Measurements from ENCODE around the gene MSN. TPM values are rescaled to one million over a fixed set of nuclear protein-coding genes. Genes with fewer than 3 reads are reported as not detected.

Gene MSN
- total RNA-seq, 4 donors from 2014 or later: 166 to 412 (median 274) TPM

DNA sequence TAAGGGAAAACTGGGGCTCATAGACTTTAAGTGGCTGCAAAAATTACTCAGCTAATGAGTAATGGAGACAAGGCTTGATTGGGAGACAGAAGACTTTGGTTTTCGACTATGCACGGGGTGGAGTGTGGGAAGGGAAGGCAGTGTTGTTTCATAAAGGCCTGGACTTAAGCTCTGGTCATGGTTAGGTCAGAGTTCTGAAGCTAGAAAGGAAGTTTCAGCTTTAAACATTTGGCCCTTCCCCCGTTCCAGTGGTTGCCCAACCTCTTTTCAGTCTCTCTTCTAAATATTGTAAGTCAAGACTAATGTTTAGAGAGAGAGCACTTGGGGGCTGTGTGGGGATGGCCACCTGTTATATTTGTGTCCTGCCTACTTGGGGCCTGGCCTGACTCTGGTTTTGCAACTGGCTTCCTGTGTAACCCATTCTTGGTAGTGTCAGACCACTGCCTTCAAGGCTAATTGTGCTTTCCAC, 21.0 kb downstream of the MSN start:
- TF ChIP-seq, protein P1, sequence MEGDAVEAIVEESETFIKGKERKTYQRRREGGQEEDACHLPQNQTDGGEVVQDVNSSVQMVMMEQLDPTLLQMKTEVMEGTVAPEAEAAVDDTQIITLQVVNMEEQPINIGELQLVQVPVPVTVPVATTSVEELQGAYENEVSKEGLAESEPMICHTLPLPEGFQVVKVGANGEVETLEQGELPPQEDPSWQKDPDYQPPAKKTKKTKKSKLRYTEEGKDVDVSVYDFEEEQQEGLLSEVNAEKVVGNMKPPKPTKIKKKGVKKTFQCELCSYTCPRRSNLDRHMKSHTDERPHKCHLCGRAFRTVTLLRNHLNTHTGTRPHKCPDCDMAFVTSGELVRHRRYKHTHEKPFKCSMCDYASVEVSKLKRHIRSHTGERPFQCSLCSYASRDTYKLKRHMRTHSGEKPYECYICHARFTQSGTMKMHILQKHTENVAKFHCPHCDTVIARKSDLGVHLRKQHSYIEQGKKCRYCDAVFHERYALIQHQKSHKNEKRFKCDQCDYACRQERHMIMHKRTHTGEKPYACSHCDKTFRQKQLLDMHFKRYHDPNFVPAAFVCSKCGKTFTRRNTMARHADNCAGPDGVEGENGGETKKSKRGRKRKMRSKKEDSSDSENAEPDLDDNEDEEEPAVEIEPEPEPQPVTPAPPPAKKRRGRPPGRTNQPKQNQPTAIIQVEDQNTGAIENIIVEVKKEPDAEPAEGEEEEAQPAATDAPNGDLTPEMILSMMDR (IDR thresholded peaks at IDR 0.05): no peak
- ATAC-seq (ENCODE audit: low FRiP score): peak; percentile 59
- DNase-seq (ENCODE audit: low spot score): no peak

DNA sequence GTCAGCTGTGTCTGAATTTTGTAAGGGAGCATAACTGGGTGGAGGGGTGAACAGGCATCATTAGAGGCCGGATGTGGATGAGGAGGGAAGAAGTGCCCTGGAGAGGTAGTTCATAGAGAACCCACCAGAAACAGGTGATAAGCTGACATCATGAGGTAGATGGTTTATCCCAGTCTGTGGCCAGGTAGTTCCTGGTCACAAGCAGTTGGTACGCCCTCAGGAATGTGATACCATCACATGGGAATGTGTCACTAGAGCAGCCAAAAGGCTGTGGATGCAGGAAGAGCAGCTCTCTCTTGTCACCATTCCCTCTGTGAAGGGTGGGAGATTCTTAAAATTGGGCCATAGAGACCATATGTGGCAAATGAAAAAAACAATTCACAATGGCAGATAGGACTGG, 21.9 kb downstream of the MSN start:
- ATAC-seq (ENCODE audit: low FRiP score): no peak
- TF ChIP-seq, protein P1 (IDR thresholded peaks at IDR 0.05): no peak
- DNase-seq (ENCODE audit: low spot score): no peak

DNA sequence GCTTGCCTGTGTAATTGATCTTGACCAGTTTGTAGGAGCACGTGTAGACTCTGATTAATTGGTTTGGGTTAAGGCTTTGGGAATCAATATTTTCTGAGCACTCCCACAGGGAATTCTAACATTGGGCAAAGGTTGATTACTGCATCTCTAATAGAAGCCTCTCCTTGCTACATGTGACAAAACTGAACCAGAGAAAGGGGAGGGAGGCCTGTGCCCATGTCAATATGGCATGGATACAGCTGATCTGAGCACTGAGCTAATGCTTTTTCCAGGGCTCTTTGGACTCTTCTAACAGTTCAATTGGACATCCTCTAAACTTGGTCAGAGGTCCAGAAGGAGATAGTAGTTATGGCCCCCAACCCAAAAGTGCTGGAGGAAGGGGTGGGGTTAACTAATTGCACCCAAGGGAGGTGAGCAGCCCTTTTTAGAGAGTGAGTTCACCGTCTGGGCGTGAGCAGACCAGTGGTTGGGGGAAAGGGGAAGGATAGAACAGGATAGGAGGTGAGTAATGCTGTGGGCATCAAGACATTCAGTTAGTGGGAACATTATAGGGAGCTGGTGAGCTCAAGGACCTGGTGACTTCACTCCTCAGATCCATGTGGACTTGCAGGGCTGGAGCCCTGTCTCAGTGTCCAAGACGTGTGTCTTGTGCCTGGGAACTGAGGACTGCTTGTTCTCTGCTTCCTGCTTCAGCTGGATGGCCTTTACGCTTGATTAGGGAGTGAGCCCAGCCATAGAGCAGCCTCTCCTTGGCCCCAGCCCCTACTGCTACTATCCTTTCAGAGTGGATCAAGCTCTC, 22.8 kb downstream of the MSN start:
- TF ChIP-seq, protein P1 (IDR thresholded peaks at IDR 0.05): no peak
- ATAC-seq (ENCODE audit: low FRiP score) (peak; percentile 53), DNase-seq (ENCODE audit: low spot score) (no peak)

DNA sequence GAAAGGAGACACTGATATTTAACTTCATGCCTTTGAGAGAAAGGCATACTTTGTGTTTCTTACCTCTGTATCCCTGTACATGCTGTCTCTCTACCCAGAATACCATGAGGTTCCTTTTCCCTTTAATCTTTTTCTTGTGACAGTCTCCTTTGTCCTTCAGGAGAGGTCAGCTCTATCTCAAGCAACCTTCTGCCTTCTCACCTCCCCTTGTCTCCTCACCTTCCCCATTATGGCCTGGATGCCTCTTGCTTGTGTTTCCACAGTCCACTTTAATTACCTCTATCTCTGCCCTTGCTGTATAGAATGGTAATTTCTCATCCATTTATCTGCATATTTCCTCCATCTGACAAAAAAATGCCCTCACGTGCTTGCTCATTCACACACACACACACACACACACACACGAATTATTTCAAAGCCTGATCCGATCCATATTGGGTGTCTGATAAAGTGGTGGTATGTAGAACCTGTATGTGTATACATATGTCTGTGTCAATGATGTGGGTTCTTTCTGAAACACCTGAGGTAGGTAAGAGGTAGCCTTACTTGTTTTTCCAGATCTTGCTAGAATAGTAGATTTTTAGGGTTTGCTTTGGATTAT, 28.5 kb downstream of the MSN start:
- ATAC-seq (ENCODE audit: low FRiP score) (no peak), DNase-seq (ENCODE audit: low spot score) (no peak)
- TF ChIP-seq, protein P1 (IDR thresholded peaks at IDR 0.05): no peak

DNA sequence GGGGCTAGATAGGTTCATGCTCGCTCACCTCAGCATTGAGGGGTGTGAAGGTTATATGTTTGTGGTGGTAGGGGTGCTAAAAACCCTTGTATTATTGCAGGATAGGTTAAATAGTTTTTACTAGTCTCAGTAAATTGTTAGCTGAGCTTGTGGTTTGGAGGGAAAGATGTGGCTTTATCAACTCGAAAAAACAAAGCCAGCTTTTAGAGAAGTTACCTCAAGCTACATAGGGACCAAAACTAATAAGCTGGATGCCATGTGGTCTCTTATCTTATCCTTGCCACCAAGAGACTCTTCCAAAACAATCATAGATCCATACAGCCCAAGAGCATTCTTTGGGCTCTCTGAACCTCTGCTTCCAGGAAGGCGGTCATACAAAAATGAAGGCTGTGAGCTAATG, 29.2 kb downstream of the MSN start:
- TF ChIP-seq, protein P1 (IDR thresholded peaks at IDR 0.05): no peak
- ATAC-seq (ENCODE audit: low FRiP score) (no peak), DNase-seq (ENCODE audit: low spot score) (no peak)

DNA sequence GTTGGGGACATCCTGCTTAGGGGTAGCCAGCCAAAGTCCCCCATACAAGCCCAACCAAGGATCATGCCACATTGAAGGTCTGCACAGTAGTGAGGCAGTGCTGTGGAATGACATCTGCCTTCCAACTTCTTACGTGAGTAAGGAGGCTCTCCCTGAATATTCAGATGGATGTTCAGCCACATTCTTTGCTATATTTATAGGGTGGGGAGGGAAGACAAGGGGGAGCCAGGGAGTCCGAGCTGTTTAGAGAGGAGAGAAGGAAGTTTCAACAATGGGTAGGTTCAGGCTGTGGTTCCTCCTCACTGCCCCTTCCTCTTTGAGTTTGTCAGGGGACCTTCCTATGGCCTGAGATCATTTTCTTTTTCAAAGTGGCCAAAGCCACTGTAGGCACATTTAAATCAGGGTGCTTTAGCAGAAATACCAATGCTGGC, 29.8 kb downstream of the MSN start:
- ATAC-seq (ENCODE audit: low FRiP score): no peak
- DNase-seq (ENCODE audit: low spot score): no peak
- TF ChIP-seq, protein P1 (IDR thresholded peaks at IDR 0.05): no peak

Measured in omental fat pad (tissue), 4 donors.